Measurements from ENCODE around the gene ADRB2.

GRCh38 chr5:148843510-148844318, 17.3 kb downstream of the ADRB2 start:
- TF ChIP-seq CTCF (IDR thresholded peaks at IDR 0.05) (no peak), EP300 (IDR thresholded peaks at IDR 0.05) (no peak), POLR2A (IDR thresholded peaks at IDR 0.05) (no peak)
